HCT116 (cell line): Measurements from ENCODE around the gene RAB36. TPM values are rescaled to one million over a fixed set of nuclear protein-coding genes. Genes with fewer than 3 reads are reported as not detected.

Experiments
- ATAC-seq: fragments of 200-7000 bp; cut with Tn5 transposase; 2 replicates; pipeline ENCODE4 v1.9.1; 2020; ENCODE audit warnings: mild to moderate bottlenecking, moderate library complexity
- BruUV-seq: library from RNA; stranded (reverse); fragments of 400-500 nt; replicated peaks from 2 replicates; lab custom pipeline; 2021; lab: Mats Ljungman, UMichigan
- CTCF ChIA-PET: fragments of 300-600 bp; sonication (Branson Sonifier 250); formaldehyde crosslinking; loops from one replicate; lab custom pipeline; 2021; ENCODE audit warnings: antibody characterized with exemption; lab: Charles Lee
- POLR2A ChIA-PET: fragments of 300-600, 350-600 bp; sonication (Branson Sonifier 250); formaldehyde crosslinking; loops from one replicate; lab custom pipeline; 2021; ENCODE audit warnings: antibody characterized with exemption; lab: Charles Lee
- RAD21 ChIA-PET, 2 experiments: fragments of 300-600 bp; sonication (Branson Sonifier 250); formaldehyde crosslinking; loops; one replicate each; lab custom pipeline; 2023; ENCODE audit warnings: low total read pairs in 2 of 2; ENCODE audit not compliant: uncharacterized antibody in 2 of 2, unreplicated experiment in 2 of 2, low non-redundant PET in 1 of 2; lab: Charles Lee
- DNase-seq: peaks from one replicate; pipeline ENCODE4 v3.0.0-alpha.2; 2010; ENCODE audit warnings: low read depth, low spot score
- H2AFZ ChIP-seq: fragments of 200-600 bp; shearing (Covaris generic), sonication (generic); 2 replicates; pipeline ENCODE4 v1.6.1; 2017; ENCODE audit warnings: low read depth, mixed run types, mixed read lengths, antibody characterized with exemption, low read length; ENCODE audit not compliant: poor library complexity, severe bottlenecking
- H3K27ac ChIP-seq: 2 replicates; pipeline ENCODE4 v1.5.1; 2012; ENCODE audit warnings: low read depth, low read length
- H3K27me3 ChIP-seq: fragments of 200-600 bp; sonication (generic); 2 replicates; pipeline ENCODE4 v1.6.1; 2016; ENCODE audit warnings: mixed run types, low read length, mixed read lengths; ENCODE audit not compliant: insufficient read depth
- H3K36me3 ChIP-seq, 2 experiments: fragments of 200-500 bp in 1 of 2; fragments of 200-600 bp in 1 of 2; sonication (Bioruptor generic) in 1 of 2; sonication (generic) in 1 of 2; 2 replicates each; pipeline versions ENCODE4 v1.5.1 to v1.6.1; 2014 to 2016; ENCODE audit warnings: low read length in 2 of 2, inconsistent platforms in 1 of 2, mixed read lengths in 1 of 2, mixed run types in 1 of 2; ENCODE audit not compliant: insufficient read depth in 2 of 2, control insufficient read depth in 1 of 2
- H3K4me1 ChIP-seq, 2 experiments: fragments of 200-600 bp in 1 of 2; sonication (generic) in 1 of 2; 2 replicates each; pipeline versions ENCODE4 v1.5.1 to v1.6.1; 2012 to 2017; ENCODE audit warnings: low read length in 2 of 2, inconsistent platforms in 1 of 2, mild to moderate bottlenecking in 1 of 2, mixed read lengths in 1 of 2, mixed run types in 1 of 2, moderate library complexity in 1 of 2; ENCODE audit not compliant: insufficient read depth in 2 of 2, control insufficient read depth in 1 of 2
- H3K4me2 ChIP-seq: fragments of 200-600 bp; sonication (generic); 2 replicates; pipeline ENCODE4 v1.6.1; 2017; ENCODE audit warnings: mixed run types, low read length, mixed read lengths
- H3K4me3 ChIP-seq, 2 experiments: fragments of 200-600 bp in 1 of 2; sonication (generic) in 1 of 2; replicated peaks in 1 of 2; 2 replicates each; pipeline ENCODE4 v1.5.1; 2011 to 2016; ENCODE audit warnings: low read length in 2 of 2, control low read depth in 1 of 2, low read depth in 1 of 2, mild to moderate bottlenecking in 1 of 2, mixed read lengths in 1 of 2, mixed run types in 1 of 2
- H3K79me2 ChIP-seq: fragments of 200-600 bp; sonication (generic); 2 replicates; pipeline ENCODE4 v1.6.1; 2017; ENCODE audit warnings: mild to moderate bottlenecking, mixed run types, low read length, moderate library complexity, mixed read lengths; ENCODE audit not compliant: insufficient read depth
- H3K9ac ChIP-seq: fragments of 200-600 bp; sonication (generic); 2 replicates; pipeline ENCODE4 v1.6.1; 2016; ENCODE audit warnings: low read length, mixed read lengths
- H3K9me2 ChIP-seq: fragments of 200-600 bp; sonication (generic), shearing (Covaris generic); 2 replicates; pipeline ENCODE4 v1.6.1; 2017; ENCODE audit warnings: mixed run types, mild to moderate bottlenecking, moderate library complexity; ENCODE audit not compliant: insufficient read depth
- H3K9me3 ChIP-seq, 2 experiments: fragments of 200-500 bp in 1 of 2; fragments of 200-600 bp in 1 of 2; sonication (Bioruptor generic) in 1 of 2; sonication (generic) in 1 of 2; 2 replicates each; pipeline ENCODE4 v1.6.1; 2014 to 2017; ENCODE audit warnings: low read length in 2 of 2, mixed read lengths in 2 of 2, inconsistent platforms in 1 of 2, low read depth in 1 of 2, mild to moderate bottlenecking in 1 of 2, mixed run types in 1 of 2, moderate library complexity in 1 of 2; ENCODE audit not compliant: control insufficient read depth in 1 of 2, insufficient read depth in 1 of 2
- H4K20me1 ChIP-seq: fragments of 200-600 bp; sonication (generic), shearing (Covaris generic); 2 replicates; pipeline ENCODE4 v1.6.1; 2017; ENCODE audit warnings: mixed run types, mild to moderate bottlenecking, moderate library complexity; ENCODE audit not compliant: insufficient read depth
- EGR1 ChIP-seq: IDR thresholded peaks from 2 replicates; pipeline ENCODE4 v1.6.1; 2012; ENCODE audit warnings: low read depth
- ELF1 ChIP-seq: IDR thresholded peaks from 2 replicates; pipeline ENCODE4 v1.6.1; 2012; ENCODE audit warnings: low read depth, borderline replicate concordance
- EZH2phosphoT487 ChIP-seq: fragments of 200-600 bp; IDR thresholded peaks from 2 replicates; pipeline ENCODE4 v1.6.1; 2018; ENCODE audit warnings: antibody characterized with exemption, borderline replicate concordance
- POLR2A ChIP-seq: IDR thresholded peaks from 2 replicates; pipeline ENCODE4 v1.7.0; 2011; ENCODE audit warnings: borderline replicate concordance; ENCODE audit not compliant: insufficient read depth, insufficient read length; ENCODE audit errors: extremely low read depth
- POLR2AphosphoS5 ChIP-seq: IDR thresholded peaks from 2 replicates; pipeline ENCODE4 v1.6.1; 2011; ENCODE audit warnings: mild to moderate bottlenecking, low read depth, low read length, moderate library complexity
- RAD21 ChIP-seq: IDR thresholded peaks from 2 replicates; pipeline ENCODE4 v1.6.1; 2012; ENCODE audit warnings: low read depth, mild to moderate bottlenecking
- REST ChIP-seq: IDR thresholded peaks from 2 replicates; pipeline ENCODE4 v1.6.1; 2012; ENCODE audit warnings: low read depth
- SIN3A ChIP-seq: IDR thresholded peaks from 2 replicates; pipeline ENCODE4 v1.6.1; 2012; ENCODE audit warnings: low read depth
- SP1 ChIP-seq: IDR thresholded peaks from 2 replicates; pipeline ENCODE4 v1.6.1; 2012; ENCODE audit warnings: low read depth
- YY1 ChIP-seq: IDR thresholded peaks from 2 replicates; pipeline ENCODE4 v1.6.1; 2011; ENCODE audit warnings: low read length, low read depth, moderate library complexity, mild to moderate bottlenecking; ENCODE audit not compliant: insufficient replicate concordance; ENCODE audit errors: extremely low read depth
- ZFX ChIP-seq: fragments of 450-650 bp; IDR thresholded peaks from 2 replicates; pipeline ENCODE4 v1.6.1; 2017
- ZNF274 ChIP-seq: fragments of 200-500 bp; sonication (Bioruptor generic); IDR thresholded peaks from 2 replicates; pipeline ENCODE4 v1.6.1; 2014; ENCODE audit warnings: mild to moderate bottlenecking, low read depth, low read length, inconsistent platforms
- intact Hi-C: fragments of 100-400 bp; cut with micrococcal nuclease; formaldehyde crosslinking; loops from 2 replicates; pipeline ENCODE4 v1.10.0; 2022
- total RNA-seq: library from RNA; stranded (reverse); gene quantifications from one replicate; pipeline ENCODE4 v1.2.1, GENCODE V29; 2021; ENCODE audit not compliant: unreplicated experiment
- TF ChIP-seq, protein P1 (sequence below): IDR thresholded peaks from 2 replicates; pipeline ENCODE4 v1.6.1; 2011; ENCODE audit warnings: mild to moderate bottlenecking, low read length, moderate library complexity; ENCODE audit not compliant: insufficient replicate concordance; ENCODE audit errors: extremely low read depth
- TF ChIP-seq, protein P2 (sequence below): IDR thresholded peaks from 2 replicates; pipeline ENCODE4 v1.6.1; 2012
- TF ChIP-seq, protein P3 (sequence below): IDR thresholded peaks from 2 replicates; pipeline ENCODE4 v1.6.1; 2012

The RAB36 gene
- total RNA-seq, 1 experiment from 2014 or later, result 6.1 TPM

DNA sequence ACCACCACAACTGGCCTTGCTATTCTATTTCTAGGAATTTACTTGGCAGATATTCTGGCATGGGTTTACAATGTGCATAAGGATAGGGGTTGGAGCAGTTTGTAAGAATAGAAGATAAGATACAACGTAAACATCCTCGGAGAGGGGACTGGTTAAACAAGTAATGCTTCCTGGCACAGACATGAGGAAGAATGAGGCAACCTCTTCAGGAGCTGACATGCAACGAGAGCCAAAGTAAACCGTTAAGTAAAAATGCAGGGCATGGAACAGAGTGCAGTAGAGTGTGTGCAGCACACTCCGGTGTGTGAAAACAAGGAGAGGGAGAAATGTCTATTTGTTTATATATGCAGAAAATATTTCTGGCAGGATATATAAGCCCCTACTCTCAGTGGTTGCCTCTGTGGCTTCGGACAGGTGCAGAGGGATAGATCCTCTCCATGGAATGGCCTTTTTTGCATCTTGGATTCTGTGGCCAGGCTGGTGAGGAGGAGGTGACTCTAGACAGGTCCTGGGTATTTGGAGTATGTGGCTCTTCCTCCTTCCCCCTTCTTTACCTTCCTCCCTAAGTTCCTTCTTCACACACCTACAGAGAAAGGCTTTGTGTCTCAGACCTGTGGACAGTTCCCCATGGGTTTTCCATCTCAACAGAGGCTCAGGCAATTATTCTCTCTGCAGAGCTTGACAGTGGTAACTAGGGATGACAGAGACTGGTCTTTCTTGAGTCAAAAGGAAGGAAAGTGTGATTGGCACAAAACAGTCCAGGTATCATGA lies 2.5 kb downstream of the RAB36 start:
- no peaks in the 10 kb centered on the region for H3K9me2 ChIP-seq
- H3K27me3 ChIP-seq, result no peaks in the 10 kb centered on the region
- no peak for DNase-seq
- no peaks in the 10 kb centered on the region for H3K36me3 ChIP-seq
- H3K4me3 ChIP-seq, result no peak overlapping the region
- H3K9ac ChIP-seq, result no peak overlapping the region
- RAD21 ChIA-PET, result no interaction called here
- no peak overlapping the region for H2AFZ ChIP-seq
- no peak overlapping the region for H3K27ac ChIP-seq
- H3K79me2 ChIP-seq, result no peaks in the 10 kb centered on the region
- peaks cover 14 to 34% of the 10 kb centered on the region in 2 experiments for H3K4me1 ChIP-seq
- POLR2A ChIA-PET, result interaction anchor here (0.6 kb wide), 1 partner anchor 496 kb away, joined by 4 read pairs; no protein-coding TSS in a partner anchor
- H3K9me3 ChIP-seq, result no peaks in the 10 kb centered on the region
- H3K4me2 ChIP-seq, result no peak overlapping the region
- intact Hi-C loops, result no loop called here
- ATAC-seq, result no peak
- TF ChIP-seq ELF1 (no peak), POLR2A (no peak), POLR2AphosphoS5 (no peak), EZH2phosphoT487 (no peak), YY1 (no peak), ZNF274 (no peak), SIN3A (no peak), REST (no peak), EGR1 (no peak), ZFX (no peak), SP1 (no peak), RAD21 (no peak)
- TF ChIP-seq, protein P1, sequence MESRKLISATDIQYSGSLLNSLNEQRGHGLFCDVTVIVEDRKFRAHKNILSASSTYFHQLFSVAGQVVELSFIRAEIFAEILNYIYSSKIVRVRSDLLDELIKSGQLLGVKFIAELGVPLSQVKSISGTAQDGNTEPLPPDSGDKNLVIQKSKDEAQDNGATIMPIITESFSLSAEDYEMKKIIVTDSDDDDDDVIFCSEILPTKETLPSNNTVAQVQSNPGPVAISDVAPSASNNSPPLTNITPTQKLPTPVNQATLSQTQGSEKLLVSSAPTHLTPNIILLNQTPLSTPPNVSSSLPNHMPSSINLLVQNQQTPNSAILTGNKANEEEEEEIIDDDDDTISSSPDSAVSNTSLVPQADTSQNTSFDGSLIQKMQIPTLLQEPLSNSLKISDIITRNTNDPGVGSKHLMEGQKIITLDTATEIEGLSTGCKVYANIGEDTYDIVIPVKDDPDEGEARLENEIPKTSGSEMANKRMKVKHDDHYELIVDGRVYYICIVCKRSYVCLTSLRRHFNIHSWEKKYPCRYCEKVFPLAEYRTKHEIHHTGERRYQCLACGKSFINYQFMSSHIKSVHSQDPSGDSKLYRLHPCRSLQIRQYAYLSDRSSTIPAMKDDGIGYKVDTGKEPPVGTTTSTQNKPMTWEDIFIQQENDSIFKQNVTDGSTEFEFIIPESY, result no peak
- TF ChIP-seq, protein P2, sequence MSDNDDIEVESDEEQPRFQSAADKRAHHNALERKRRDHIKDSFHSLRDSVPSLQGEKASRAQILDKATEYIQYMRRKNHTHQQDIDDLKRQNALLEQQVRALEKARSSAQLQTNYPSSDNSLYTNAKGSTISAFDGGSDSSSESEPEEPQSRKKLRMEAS, result no peak
- TF ChIP-seq, protein P3, sequence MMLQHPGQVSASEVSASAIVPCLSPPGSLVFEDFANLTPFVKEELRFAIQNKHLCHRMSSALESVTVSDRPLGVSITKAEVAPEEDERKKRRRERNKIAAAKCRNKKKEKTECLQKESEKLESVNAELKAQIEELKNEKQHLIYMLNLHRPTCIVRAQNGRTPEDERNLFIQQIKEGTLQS, result no peak
- no TSS peak for BruUV-seq
- H4K20me1 ChIP-seq, result no peaks in the 10 kb centered on the region
- CTCF ChIA-PET, result interaction anchor here (0.8 kb wide), 1 partner anchor 143 kb away, joined by 4 read pairs; no protein-coding TSS in a partner anchor
